Liver (tissue), 3 donors: ENCODE data around the gene MYBPHL.

Source experiments
- EGR1 ChIP-seq, 2 donors: IDR thresholded peaks; 2 replicates each; pipeline ENCODE4 v1.6.1; 2016 to 2018; ENCODE audit warnings: antibody characterized with exemption in 2 of 2, low read depth in 2 of 2
- FOXA1 ChIP-seq: IDR thresholded peaks from 2 replicates; pipeline ENCODE4 v1.6.1; 2016; ENCODE audit warnings: antibody characterized with exemption
- HNF4G ChIP-seq: IDR thresholded peaks from 2 replicates; pipeline ENCODE4 v1.6.1; 2016; ENCODE audit warnings: antibody characterized with exemption
- JUND ChIP-seq, 2 donors: IDR thresholded peaks; 2 replicates each; pipeline ENCODE4 v1.6.1; 2016; ENCODE audit warnings: antibody characterized with exemption in 2 of 2
- RAD21 ChIP-seq, 2 donors: IDR thresholded peaks; 2 replicates each; pipeline ENCODE4 v1.6.1; 2016; ENCODE audit warnings: antibody characterized with exemption in 2 of 2, mild to moderate bottlenecking in 2 of 2
- YY1 ChIP-seq: IDR thresholded peaks from 2 replicates; pipeline ENCODE4 v1.6.1; 2016; ENCODE audit warnings: antibody characterized with exemption, mild to moderate bottlenecking
- TF ChIP-seq, protein P1 (sequence below): fragments of 150-350 bp; IDR thresholded peaks from 2 replicates; pipeline ENCODE4 v1.5.1; 2017; ENCODE audit warnings: improper control_type of control experiment, low read depth, low read length; ENCODE audit not compliant: missing input control
- TF ChIP-seq, protein P2 (sequence below): IDR thresholded peaks from 2 replicates; pipeline ENCODE4 v1.6.1; 2016; ENCODE audit warnings: antibody characterized with exemption, mild to moderate bottlenecking
- TF ChIP-seq, protein P3 (sequence below): IDR thresholded peaks from 2 replicates; pipeline ENCODE4 v1.6.1; 2016; ENCODE audit warnings: antibody characterized with exemption
- TF ChIP-seq, protein P4 (sequence below): IDR thresholded peaks from 2 replicates; pipeline ENCODE4 v1.6.1; 2016; ENCODE audit warnings: antibody characterized with exemption
- donor health status: healthy.
- donor health status: healthy.

DNA sequence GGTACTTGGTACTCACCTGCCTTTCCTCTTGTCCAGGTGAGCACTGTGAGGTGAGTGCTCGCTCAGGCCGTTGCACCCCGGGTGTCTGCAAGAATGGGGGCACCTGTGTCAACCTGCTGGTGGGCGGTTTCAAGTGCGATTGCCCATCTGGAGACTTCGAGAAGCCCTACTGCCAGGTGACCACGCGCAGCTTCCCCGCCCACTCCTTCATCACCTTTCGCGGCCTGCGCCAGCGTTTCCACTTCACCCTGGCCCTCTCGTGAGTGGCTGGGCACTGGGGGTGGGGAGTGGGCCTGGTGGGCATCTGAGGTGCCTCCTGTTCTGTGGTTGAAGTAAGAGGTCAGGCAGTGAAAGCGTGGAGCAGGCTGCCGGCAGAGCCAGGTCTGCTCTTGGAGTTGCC, 45.8 kb downstream of the MYBPHL start:
- TF ChIP-seq FOXA1 (no peak), JUND (IDR thresholded peaks at IDR 0.05) (no peak), EGR1 (IDR thresholded peaks at IDR 0.05; ENCODE audit: low read depth in 2 of 2) (no peak), RAD21 (IDR thresholded peaks at IDR 0.05) (no peak), HNF4G (no peak), YY1 (no peak)
- TF ChIP-seq, protein P1, sequence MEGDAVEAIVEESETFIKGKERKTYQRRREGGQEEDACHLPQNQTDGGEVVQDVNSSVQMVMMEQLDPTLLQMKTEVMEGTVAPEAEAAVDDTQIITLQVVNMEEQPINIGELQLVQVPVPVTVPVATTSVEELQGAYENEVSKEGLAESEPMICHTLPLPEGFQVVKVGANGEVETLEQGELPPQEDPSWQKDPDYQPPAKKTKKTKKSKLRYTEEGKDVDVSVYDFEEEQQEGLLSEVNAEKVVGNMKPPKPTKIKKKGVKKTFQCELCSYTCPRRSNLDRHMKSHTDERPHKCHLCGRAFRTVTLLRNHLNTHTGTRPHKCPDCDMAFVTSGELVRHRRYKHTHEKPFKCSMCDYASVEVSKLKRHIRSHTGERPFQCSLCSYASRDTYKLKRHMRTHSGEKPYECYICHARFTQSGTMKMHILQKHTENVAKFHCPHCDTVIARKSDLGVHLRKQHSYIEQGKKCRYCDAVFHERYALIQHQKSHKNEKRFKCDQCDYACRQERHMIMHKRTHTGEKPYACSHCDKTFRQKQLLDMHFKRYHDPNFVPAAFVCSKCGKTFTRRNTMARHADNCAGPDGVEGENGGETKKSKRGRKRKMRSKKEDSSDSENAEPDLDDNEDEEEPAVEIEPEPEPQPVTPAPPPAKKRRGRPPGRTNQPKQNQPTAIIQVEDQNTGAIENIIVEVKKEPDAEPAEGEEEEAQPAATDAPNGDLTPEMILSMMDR, result no peak
- TF ChIP-seq, protein P2, sequence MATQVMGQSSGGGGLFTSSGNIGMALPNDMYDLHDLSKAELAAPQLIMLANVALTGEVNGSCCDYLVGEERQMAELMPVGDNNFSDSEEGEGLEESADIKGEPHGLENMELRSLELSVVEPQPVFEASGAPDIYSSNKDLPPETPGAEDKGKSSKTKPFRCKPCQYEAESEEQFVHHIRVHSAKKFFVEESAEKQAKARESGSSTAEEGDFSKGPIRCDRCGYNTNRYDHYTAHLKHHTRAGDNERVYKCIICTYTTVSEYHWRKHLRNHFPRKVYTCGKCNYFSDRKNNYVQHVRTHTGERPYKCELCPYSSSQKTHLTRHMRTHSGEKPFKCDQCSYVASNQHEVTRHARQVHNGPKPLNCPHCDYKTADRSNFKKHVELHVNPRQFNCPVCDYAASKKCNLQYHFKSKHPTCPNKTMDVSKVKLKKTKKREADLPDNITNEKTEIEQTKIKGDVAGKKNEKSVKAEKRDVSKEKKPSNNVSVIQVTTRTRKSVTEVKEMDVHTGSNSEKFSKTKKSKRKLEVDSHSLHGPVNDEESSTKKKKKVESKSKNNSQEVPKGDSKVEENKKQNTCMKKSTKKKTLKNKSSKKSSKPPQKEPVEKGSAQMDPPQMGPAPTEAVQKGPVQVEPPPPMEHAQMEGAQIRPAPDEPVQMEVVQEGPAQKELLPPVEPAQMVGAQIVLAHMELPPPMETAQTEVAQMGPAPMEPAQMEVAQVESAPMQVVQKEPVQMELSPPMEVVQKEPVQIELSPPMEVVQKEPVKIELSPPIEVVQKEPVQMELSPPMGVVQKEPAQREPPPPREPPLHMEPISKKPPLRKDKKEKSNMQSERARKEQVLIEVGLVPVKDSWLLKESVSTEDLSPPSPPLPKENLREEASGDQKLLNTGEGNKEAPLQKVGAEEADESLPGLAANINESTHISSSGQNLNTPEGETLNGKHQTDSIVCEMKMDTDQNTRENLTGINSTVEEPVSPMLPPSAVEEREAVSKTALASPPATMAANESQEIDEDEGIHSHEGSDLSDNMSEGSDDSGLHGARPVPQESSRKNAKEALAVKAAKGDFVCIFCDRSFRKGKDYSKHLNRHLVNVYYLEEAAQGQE, result no peak
- TF ChIP-seq, protein P3, sequence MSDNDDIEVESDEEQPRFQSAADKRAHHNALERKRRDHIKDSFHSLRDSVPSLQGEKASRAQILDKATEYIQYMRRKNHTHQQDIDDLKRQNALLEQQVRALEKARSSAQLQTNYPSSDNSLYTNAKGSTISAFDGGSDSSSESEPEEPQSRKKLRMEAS, result no peak
- TF ChIP-seq, protein P4, sequence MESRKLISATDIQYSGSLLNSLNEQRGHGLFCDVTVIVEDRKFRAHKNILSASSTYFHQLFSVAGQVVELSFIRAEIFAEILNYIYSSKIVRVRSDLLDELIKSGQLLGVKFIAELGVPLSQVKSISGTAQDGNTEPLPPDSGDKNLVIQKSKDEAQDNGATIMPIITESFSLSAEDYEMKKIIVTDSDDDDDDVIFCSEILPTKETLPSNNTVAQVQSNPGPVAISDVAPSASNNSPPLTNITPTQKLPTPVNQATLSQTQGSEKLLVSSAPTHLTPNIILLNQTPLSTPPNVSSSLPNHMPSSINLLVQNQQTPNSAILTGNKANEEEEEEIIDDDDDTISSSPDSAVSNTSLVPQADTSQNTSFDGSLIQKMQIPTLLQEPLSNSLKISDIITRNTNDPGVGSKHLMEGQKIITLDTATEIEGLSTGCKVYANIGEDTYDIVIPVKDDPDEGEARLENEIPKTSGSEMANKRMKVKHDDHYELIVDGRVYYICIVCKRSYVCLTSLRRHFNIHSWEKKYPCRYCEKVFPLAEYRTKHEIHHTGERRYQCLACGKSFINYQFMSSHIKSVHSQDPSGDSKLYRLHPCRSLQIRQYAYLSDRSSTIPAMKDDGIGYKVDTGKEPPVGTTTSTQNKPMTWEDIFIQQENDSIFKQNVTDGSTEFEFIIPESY, result no peak
